GM12878 (cell line): ENCODE measurements around the gene PPP1R9B. TPM values are rescaled to one million over a fixed set of nuclear protein-coding genes. Genes with fewer than 3 reads are reported as not detected.

Experiments used
- ATAC-seq: fragments of 200-7000 bp; cut with Tn5 transposase; 3 replicates; pipeline ENCODE4 v1.9.1; 2020; ENCODE audit warnings: mild to moderate bottlenecking, moderate library complexity
- BruUV-seq: library from RNA; stranded (reverse); fragments of 400-500 nt; replicated peaks from 2 replicates; lab custom pipeline; 2021; lab: Mats Ljungman, UMichigan
- CTCF ChIA-PET: fragments of 300-600 bp; sonication (Branson Sonifier 250); formaldehyde crosslinking; extraction: SDS; loops from one replicate; lab custom pipeline; 2021; ENCODE audit warnings: inconsistent platforms; lab: Yijun Ruan, JAX
- POLR2A ChIA-PET: fragments of 350-600 bp; formaldehyde crosslinking; extraction: SDS; loops from one replicate; lab custom pipeline; 2021; ENCODE audit warnings: inconsistent platforms; lab: Charles Lee
- RAD21 ChIA-PET: fragments of 300-600 bp; sonication (Branson Sonifier 250); formaldehyde crosslinking; loops from one replicate; lab custom pipeline; 2023; ENCODE audit warnings: antibody characterized with exemption; ENCODE audit not compliant: unreplicated experiment; lab: Charles Lee
- SMC1A ChIA-PET: fragments of 300-600 bp; sonication (Branson Sonifier 250); formaldehyde crosslinking; loops from one replicate; lab custom pipeline; 2023; ENCODE audit not compliant: unreplicated experiment, uncharacterized antibody; lab: Charles Lee
- DNase-seq: peaks from one replicate; pipeline ENCODE4 v3.0.0-alpha.2; 2011; ENCODE audit warnings: low read depth, low spot score
- FAIRE-seq: peaks from 3 replicates; lab custom pipeline; 2011; peaks lifted over from hg19 to GRCh38; lab: Jason Lieb, UNC
- H2AFZ ChIP-seq: 2 replicates; pipeline ENCODE4 v1.6.0; 2011; ENCODE audit warnings: low read depth, low read length, control low read depth; ENCODE audit not compliant: control insufficient read depth
- H3K27ac ChIP-seq: 2 replicates; pipeline ENCODE4 v1.5.1; 2011; ENCODE audit warnings: control low read depth; ENCODE audit not compliant: control insufficient read depth, insufficient read depth
- H3K27me3 ChIP-seq, 2 experiments: replicated peaks in 1 of 2; 2 replicates each; pipeline versions ENCODE4 v1.6.0 to v1.6.1; 2011; ENCODE audit warnings: low read length in 1 of 2; ENCODE audit not compliant: control insufficient read depth in 2 of 2, insufficient read depth in 2 of 2
- H3K36me3 ChIP-seq, 2 experiments: 2 replicates each; pipeline ENCODE4 v1.5.1; 2011; ENCODE audit warnings: low read length in 1 of 2; ENCODE audit not compliant: control insufficient read depth in 2 of 2, insufficient read depth in 2 of 2
- H3K4me1 ChIP-seq: 2 replicates; pipeline ENCODE4 v1.6.1; 2011; ENCODE audit warnings: mild to moderate bottlenecking, low read length, moderate library complexity, mixed read lengths; ENCODE audit not compliant: control insufficient read depth, insufficient read depth
- H3K4me2 ChIP-seq: 2 replicates; pipeline ENCODE4 v1.6.0; 2011; ENCODE audit warnings: control low read depth; ENCODE audit not compliant: control insufficient read depth, insufficient read depth
- H3K4me3 ChIP-seq: fragments of 200-600 bp; sonication (generic); 2 replicates; pipeline ENCODE4 v1.5.1; 2016
- H3K79me2 ChIP-seq: 2 replicates; pipeline ENCODE4 v1.6.0; 2011; ENCODE audit warnings: low read length; ENCODE audit not compliant: control insufficient read depth, insufficient read depth
- H3K9ac ChIP-seq: 2 replicates; pipeline ENCODE4 v1.8.0; 2011; ENCODE audit warnings: low read length, control low read depth, mixed read lengths; ENCODE audit not compliant: control insufficient read depth, insufficient read depth
- H3K9me3 ChIP-seq: replicated peaks from 3 replicates; pipeline ENCODE4 v1.5.1; 2011; ENCODE audit warnings: mild to moderate bottlenecking, low read length; ENCODE audit not compliant: control insufficient read depth, insufficient read depth
- H4K20me1 ChIP-seq: 2 replicates; pipeline ENCODE4 v1.6.0; 2011; ENCODE audit not compliant: control insufficient read depth, insufficient read depth
- ATF3 ChIP-seq: IDR thresholded peaks from 2 replicates; pipeline ENCODE4 v1.6.1; 2011; ENCODE audit warnings: low read depth, mild to moderate bottlenecking, low read length, moderate library complexity, borderline replicate concordance; ENCODE audit errors: extremely low read depth
- CREM ChIP-seq: IDR thresholded peaks from 2 replicates; pipeline ENCODE4 v1.6.1; 2014; ENCODE audit warnings: antibody characterized with exemption, low read depth
- IRF4 ChIP-seq: IDR thresholded peaks from 2 replicates; pipeline ENCODE4 v1.6.1; 2011; ENCODE audit warnings: low read depth, low read length
- KDM1A ChIP-seq: fragments of 200-600 bp; sonication (generic); IDR thresholded peaks from 2 replicates; pipeline ENCODE4 v1.6.1; 2016; ENCODE audit warnings: borderline replicate concordance
- LARP7 ChIP-seq: fragments of 450-650 bp; IDR thresholded peaks from 2 replicates; pipeline ENCODE4 v1.6.1; 2017; ENCODE audit warnings: mild to moderate bottlenecking
- MXI1 ChIP-seq: fragments of 150-350 bp; IDR thresholded peaks from 2 replicates; pipeline ENCODE4 v1.6.1; 2011; ENCODE audit warnings: low read depth, mild to moderate bottlenecking, inconsistent platforms, low read length, improper control_type of control experiment
- NFYB ChIP-seq: IDR thresholded peaks from 2 replicates; pipeline ENCODE4 v1.6.1; 2011; ENCODE audit warnings: low read depth, mild to moderate bottlenecking, low read length, improper control_type of control experiment, moderate library complexity; ENCODE audit not compliant: insufficient read depth
- NR2C1 ChIP-seq: fragments of 450-650 bp; IDR thresholded peaks from 2 replicates; pipeline ENCODE4 v1.6.1; 2017; ENCODE audit warnings: antibody characterized with exemption, mild to moderate bottlenecking, moderate library complexity
- NR2F1 ChIP-seq: fragments of 450-650 bp; conservative IDR thresholded peaks from 2 replicates; pipeline ENCODE4 v1.6.1; 2017; ENCODE audit warnings: mild to moderate bottlenecking
- POLR2A ChIP-seq: IDR thresholded peaks from 2 replicates; pipeline ENCODE4 v1.6.1; 2011; ENCODE audit warnings: low read depth, mild to moderate bottlenecking, low read length
- POLR2AphosphoS5 ChIP-seq: IDR thresholded peaks from 2 replicates; pipeline ENCODE4 v1.6.1; 2011; ENCODE audit warnings: mild to moderate bottlenecking, low read length, inconsistent platforms
- STAT3 ChIP-seq: IDR thresholded peaks from 2 replicates; pipeline ENCODE4 v1.6.1; 2011; ENCODE audit warnings: low read depth, low read length, improper control_type of control experiment
- USF2 ChIP-seq: IDR thresholded peaks from 2 replicates; pipeline ENCODE4 v1.6.1; 2011; ENCODE audit warnings: low read depth, low read length, improper control_type of control experiment, borderline replicate concordance
- WGBS: methylation state at CpG from one replicate; pipeline ENCODE4 v1.1.6; 2016; ENCODE audit warnings: low lambda C conversion rate; ENCODE audit not compliant: insufficient replicate concordance, insufficient coverage; ENCODE audit errors: missing lambda C conversion rate; 5-methylcytosine and 5-hydroxymethylcytosine counted together
- in situ Hi-C: fragments of 300-500 bp; cut with MboI; formaldehyde crosslinking; loops from 9 replicates; pipeline ENCODE4 v1.14.3; 2018; ENCODE audit warnings: mixed read lengths
- intact Hi-C: fragments of 100-400 bp; cut with micrococcal nuclease; formaldehyde crosslinking; loops from one replicate; pipeline ENCODE4 v1.14.2; 2022; ENCODE audit not compliant: unreplicated experiment
- polyA plus RNA-seq, 11 experiments: library from polyadenylated mRNA; depleted of rRNA in 4 of 11; unstranded in 6 of 11; stranded (reverse) in 5 of 11; fragments of >200 nt; fragmentation: Nextera tagmentation in 4 of 11; fragmentation: Illumina TruSeq in 1 of 11; extraction: Ambion mirVana in 4 of 11; extraction: Trizol in 1 of 11; gene quantifications; 1 replicate in 1 of 11; 2 replicates in 10 of 11; pipeline versions ENCODE4 v1.2.1 to v1.2.3, GENCODE V29; 2011 to 2016; ENCODE audit warnings: inconsistent platforms in 2 of 11, missing spikeins in 2 of 11, low read depth in 1 of 11
- total RNA-seq, 4 experiments: library from RNA; depleted of rRNA in 3 of 4; stranded (reverse); fragments of >200 nt in 3 of 4; fragmentation: Illumina TruSeq in 1 of 4; extraction: Trizol in 1 of 4; gene quantifications; 2 replicates each; pipeline versions ENCODE4 v1.2.1 to v1.2.3, GENCODE V29; 2013 to 2021
- TF ChIP-seq, protein P1 (sequence below): fragments of 450-650 bp; IDR thresholded peaks from 2 replicates; pipeline ENCODE4 v1.6.1; 2016; ENCODE audit warnings: mild to moderate bottlenecking
- TF ChIP-seq, protein P2 (sequence below): IDR thresholded peaks from 2 replicates; pipeline ENCODE4 v1.6.1; 2011; ENCODE audit warnings: borderline replicate concordance, low read depth, mild to moderate bottlenecking, moderate library complexity, low read length; ENCODE audit not compliant: insufficient read depth, poor library complexity, severe bottlenecking

The PPP1R9B gene
- total and polyA plus RNA-seq, 10 of the 15 experiments (the other 5 are each of a cell fraction or from before 2014, with no cell fraction given): 0.20 to 107 (median 37.5) TPM

- H3K36me3 ChIP-seq: peaks cover 13 to 27% of the 10 kb centered on the region in 2 experiments; a peak in 3 of 4 replicates
- H4K20me1 ChIP-seq: peaks cover under 1% of the 10 kb centered on the region; the same call in 1 of the 2 replicates
- BruUV-seq: no TSS peak
- H3K79me2 ChIP-seq: no peaks in the 10 kb centered on the region
- peaks cover 4 to 10% of the 10 kb centered on the region in 2 experiments for H3K27me3 ChIP-seq
- H3K4me1 ChIP-seq: peaks cover 6% of the 10 kb centered on the region; the same call in 1 of the 2 replicates
- ChIA-PET RAD21 (interaction anchor here (0.7 kb wide), 1 partner anchor 15 kb away, joined by 3 read pairs; no protein-coding TSS in a partner anchor), CTCF (interaction anchor here (0.5 to 3.1 kb wide), 9 partner anchors 9 to 39 kb away, joined by 3 to 21 read pairs (median 5); partner anchors contain the start of genes PDK2 and PPP1R9B), SMC1A (interaction anchor here (1.1 kb wide), 1 partner anchor 29 kb away, joined by 6 read pairs; no protein-coding TSS in a partner anchor), POLR2A (interaction anchor here (0.9 to 1.6 kb wide), 2 partner anchors 9 to 30 kb away, joined by 4 to 5 read pairs; no protein-coding TSS in a partner anchor)
- no peak overlapping the region for H3K27ac ChIP-seq
- TF ChIP-seq POLR2AphosphoS5: peak; percentile 55
- TF ChIP-seq, protein P1, sequence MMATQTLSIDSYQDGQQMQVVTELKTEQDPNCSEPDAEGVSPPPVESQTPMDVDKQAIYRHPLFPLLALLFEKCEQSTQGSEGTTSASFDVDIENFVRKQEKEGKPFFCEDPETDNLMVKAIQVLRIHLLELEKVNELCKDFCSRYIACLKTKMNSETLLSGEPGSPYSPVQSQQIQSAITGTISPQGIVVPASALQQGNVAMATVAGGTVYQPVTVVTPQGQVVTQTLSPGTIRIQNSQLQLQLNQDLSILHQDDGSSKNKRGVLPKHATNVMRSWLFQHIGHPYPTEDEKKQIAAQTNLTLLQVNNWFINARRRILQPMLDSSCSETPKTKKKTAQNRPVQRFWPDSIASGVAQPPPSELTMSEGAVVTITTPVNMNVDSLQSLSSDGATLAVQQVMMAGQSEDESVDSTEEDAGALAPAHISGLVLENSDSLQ: no peak
- peak; percentile 58; the same call in 1 of the 2 replicates for TF ChIP-seq POLR2A
- TF ChIP-seq STAT3: no peak
- no peak for TF ChIP-seq NFYB
- TF ChIP-seq NR2F1: peak; percentile 59
- no peak for TF ChIP-seq IRF4
- no peak for TF ChIP-seq USF2
- TF ChIP-seq LARP7: no peak
- no peak for TF ChIP-seq MXI1
- TF ChIP-seq, protein P2, sequence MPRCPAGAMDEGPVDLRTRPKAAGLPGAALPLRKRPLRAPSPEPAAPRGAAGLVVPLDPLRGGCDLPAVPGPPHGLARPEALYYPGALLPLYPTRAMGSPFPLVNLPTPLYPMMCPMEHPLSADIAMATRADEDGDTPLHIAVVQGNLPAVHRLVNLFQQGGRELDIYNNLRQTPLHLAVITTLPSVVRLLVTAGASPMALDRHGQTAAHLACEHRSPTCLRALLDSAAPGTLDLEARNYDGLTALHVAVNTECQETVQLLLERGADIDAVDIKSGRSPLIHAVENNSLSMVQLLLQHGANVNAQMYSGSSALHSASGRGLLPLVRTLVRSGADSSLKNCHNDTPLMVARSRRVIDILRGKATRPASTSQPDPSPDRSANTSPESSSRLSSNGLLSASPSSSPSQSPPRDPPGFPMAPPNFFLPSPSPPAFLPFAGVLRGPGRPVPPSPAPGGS: peak; percentile 18
- TF ChIP-seq CREM: no peak
- no peak for TF ChIP-seq ATF3
- TF ChIP-seq NR2C1: 0 out of 2 replicates have a peak, but pooled peaks have one; percentile 20
- TF ChIP-seq KDM1A: no peak
- 40% methylated on average over 6 of the region's 6 CpGs for WGBS
- no peak overlapping the region for H3K4me2 ChIP-seq
- DNase-seq (no peak), ATAC-seq (no peak), FAIRE-seq (peak; percentile 18)
- H3K4me3 ChIP-seq: no peak overlapping the region
- no peaks in the 10 kb centered on the region for H3K9me3 ChIP-seq
- intact Hi-C loops: no loop called here
- H3K9ac ChIP-seq: no peak overlapping the region
- H2AFZ ChIP-seq: no peak overlapping the region
- in situ Hi-C loops: no loop called here
These were observed 18.2 kb downstream of the PPP1R9B start for GRCh38 chr17:50132104-50132794.
